ENCODE results near the gene PTPA.

Gene PTPA

DNA sequence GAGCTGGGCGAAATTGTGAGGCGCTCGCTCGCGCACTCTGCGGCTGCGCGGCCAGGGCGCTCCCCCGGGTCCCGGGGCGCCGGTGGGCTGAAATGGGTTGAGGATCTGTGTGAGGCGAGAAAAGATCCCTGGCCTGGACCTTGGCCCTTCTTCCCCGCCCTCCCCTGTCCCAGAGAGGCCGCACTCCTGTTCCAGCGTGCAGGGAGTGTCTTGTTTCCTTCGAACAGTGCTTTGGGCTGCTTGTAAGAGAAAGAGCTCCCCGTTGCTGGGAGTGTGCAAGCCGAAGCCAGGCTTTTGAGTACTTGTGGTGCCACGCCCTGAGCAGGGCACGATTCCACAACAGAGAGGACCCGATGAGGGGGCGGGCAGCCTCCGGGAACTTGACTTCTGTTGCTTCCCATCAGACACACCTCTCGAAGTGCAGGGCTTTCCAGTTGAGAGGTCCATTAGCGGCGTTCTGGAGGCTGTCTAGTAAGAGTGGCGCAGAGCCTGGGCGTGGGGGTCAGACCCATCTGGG lies 29.8 kb upstream of the PTPA start:
- no peak for DNase-seq (ENCODE audit: low read depth in 3 of 3)

DNA sequence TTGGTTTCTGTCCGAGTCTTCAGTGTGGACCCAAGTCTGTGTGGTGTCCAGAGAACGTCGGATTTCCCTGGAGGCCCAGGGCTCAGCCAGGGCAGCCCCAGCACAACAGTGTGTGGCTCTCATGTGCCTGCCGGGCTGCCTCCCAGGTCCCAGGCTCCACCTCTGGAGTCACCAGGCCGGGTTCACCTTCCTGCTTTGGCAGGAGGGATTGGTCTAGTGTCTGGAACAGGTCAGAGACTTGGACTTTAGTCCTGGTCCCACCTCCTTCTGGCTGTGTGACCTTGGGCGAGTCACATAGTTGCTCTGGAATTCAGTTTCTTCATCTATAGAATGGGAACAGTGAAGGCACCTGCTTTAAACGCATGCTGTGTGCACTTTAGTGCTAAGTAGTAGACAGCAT lies 27.1 kb upstream of the PTPA start:
- no peak for DNase-seq (ENCODE audit: low read depth in 3 of 3)

DNA sequence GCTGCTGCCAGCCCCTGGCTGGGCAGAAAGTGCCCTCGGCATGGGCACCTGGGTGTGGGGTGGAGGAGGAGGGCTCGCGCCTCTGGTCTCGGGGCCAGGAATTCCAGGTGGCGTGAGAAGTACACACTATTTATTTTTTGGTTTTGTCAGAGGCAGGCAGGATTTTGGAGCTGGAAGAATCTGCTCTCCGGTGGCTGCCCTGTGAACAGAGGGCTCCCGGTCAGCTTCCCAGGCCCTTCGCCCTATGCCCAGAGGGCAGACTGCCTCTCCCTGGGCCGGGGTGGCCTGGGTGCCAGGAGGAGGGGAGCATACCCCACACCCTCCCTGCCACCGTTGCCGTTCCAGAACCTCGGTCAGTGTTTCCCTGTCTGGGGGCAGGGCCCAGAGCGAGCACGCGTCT lies 22.0 kb upstream of the PTPA start:
- no peak for DNase-seq (ENCODE audit: low read depth in 3 of 3)

DNA sequence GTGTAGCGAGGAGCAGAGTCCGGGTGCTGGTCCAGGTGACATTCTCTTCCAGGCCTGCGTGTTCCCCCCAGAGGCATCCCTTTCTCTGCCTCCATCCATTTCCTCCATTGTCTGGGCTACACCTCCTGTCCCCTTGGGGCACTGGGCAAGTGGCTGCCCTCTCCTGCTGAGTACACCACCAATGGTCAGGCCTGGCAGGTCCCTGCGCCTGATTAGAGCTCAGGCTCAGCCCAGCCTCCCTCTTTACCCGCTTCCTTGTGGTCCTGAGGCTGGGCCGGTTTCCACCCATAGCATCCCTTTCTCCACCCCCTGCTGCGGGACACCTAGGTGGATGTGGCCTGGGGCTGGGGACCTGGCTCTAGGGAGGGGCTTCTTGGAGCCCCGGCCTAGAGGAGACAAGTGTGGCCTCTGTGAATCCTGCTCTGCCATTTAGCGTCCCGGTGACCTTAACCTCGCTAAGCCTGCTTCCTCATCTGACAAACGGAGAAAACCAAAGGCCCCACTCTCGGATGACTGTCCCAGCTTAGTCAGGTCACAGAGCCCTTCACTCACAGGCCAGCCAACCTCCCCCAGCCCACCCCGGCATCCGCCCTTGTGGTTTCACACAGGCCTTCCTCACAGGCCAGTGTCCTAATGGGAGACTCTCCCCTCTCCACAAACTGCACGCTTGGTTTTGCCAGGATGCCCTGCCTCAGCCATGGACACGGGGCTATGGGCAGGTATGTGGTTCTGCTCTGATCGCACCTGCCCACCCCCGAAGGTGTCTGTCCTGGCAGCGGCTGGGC lies 17.4 kb upstream of the PTPA start:
- DNase-seq (ENCODE audit: low read depth in 3 of 3) = no peak

DNA sequence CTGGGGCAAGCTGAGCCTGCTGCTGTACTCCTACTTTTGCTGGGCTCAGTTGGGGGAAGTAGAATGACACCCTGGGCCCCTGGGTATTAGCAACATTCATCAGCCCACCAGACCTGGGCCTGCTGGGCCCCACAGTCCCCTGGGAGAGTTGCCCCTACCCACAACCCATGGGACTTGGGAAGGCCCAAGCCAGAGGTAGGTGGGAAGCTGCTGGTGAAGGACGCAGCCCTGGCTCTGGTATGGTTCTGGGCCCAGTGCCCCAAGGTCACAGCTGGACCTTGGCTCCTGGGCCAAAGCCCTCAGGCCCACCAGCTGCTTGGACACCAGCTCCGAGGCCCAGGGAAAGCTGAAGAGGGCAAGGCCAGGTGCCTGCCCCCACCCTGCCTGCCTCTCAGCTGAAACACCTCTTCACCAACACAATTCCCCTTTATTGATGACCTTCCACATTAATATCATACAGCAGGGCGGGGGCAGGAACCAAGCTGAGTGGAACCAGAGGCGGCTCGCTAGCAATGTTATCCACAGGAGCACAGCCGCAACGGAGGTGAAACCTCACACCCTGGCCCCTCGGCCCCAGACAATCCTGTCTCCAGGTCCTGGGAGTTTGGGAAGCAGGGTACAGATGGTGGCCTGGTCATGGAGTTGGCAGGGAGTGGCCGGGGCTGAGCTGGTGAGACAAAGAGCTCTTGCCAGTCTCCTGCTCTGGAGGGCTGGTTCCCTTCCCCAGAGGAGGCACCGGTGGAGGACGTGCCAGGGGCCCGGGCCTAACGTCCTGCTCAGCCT lies 16.6 kb upstream of the PTPA start:
- DNase-seq (ENCODE audit: low read depth in 3 of 3) = no peak

DNA sequence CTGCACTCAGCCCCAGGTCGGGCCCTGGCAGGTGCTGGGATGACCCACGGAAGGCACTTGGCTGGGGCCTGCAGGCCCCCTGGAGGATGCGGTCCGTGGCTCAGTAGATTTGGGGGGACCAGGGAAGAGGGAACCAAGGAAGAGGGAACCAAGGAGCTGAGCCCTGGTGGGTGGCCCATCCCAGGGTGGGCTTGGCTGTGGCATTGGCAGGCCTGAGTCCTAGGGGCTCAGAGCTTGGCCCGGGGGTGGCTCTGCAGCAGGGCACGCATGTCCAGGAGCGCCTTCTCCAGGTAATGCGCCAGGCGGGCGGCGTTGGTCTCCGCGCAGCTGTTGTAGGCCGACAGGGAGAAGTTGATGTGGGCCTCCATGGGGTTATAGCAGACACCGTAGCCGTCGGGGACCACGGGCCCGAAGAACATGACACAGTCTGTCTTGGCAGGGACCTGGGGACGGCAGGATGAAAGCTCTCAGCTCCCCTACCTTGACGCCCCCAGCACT lies 16.0 kb upstream of the PTPA start:
- DNase-seq (ENCODE audit: low read depth in 3 of 3) = no peak

DNA sequence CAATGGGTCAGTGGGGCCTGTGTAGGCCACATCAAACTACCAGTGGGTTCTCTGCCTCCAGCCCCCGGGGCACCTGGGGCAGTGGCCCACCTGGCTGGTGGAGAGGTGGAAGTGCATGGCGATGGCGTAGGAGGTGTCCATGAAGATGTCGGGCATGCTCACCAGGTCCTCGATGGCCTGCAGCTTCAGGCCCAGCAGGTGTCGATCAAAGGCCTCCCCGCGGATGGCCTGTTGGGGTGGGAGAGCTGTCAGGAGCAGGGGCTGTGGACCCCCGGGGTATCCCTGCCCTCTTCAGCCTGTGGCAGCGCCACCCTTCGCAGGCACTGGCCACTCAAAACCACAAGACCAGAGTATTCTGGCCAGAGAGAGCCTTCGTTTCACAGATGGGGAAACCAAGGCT lies 15.3 kb upstream of the PTPA start:
- DNase-seq (ENCODE audit: low read depth in 3 of 3) = no peak

DNA sequence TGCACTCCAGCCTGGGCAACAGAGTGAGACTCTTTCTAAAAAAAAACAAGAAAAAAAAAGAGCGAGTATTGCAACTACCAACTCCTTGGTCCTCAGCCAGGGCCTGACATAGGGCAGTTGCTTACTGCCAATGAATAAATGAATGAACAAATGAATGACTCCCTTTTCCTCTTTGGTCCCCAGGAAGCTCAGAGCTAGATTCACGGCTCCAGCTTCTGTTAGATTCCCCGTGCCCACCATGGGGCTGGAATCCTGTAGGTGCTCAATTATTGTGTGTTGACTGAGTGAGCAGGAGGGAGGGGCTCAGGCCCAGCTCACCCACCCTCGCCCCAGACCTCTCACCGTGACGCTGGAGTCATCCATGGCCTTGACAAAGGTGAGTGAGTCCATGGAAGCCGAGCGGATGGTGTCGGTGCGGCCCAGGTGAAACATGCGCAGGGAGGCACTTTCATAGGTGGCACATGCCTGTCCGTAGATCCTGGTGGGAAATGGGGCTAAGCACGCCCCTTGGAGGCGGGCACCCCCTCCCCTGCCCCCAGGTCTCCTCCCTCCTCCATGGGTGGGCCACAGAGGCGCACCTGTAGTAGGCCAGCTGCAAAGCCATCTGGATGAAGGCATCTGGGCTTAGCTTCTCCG lies 13.4 kb upstream of the PTPA start:
- DNase-seq (ENCODE audit: low read depth in 3 of 3) = no peak

DNA sequence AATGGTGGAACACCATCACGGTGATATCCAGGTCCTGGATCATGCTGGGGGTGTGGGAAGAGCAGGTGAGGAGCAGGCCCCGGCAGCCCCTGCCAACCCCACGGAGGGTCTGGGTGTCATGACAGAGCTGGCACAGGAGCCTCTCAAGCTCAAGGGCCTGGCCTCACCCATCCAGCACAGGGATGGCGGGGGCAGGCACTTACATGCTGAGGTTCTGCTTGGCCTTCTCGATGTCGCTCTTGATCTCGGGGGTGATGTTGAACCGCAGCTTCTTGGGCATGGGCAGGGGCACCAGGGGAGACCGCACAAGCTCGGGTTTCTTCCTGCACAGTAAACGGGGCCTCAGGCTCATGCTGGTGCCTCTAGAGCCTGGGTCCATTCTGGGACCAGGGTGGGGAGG lies 12.9 kb upstream of the PTPA start:
- DNase-seq (ENCODE audit: low read depth in 3 of 3) = no peak

DNA sequence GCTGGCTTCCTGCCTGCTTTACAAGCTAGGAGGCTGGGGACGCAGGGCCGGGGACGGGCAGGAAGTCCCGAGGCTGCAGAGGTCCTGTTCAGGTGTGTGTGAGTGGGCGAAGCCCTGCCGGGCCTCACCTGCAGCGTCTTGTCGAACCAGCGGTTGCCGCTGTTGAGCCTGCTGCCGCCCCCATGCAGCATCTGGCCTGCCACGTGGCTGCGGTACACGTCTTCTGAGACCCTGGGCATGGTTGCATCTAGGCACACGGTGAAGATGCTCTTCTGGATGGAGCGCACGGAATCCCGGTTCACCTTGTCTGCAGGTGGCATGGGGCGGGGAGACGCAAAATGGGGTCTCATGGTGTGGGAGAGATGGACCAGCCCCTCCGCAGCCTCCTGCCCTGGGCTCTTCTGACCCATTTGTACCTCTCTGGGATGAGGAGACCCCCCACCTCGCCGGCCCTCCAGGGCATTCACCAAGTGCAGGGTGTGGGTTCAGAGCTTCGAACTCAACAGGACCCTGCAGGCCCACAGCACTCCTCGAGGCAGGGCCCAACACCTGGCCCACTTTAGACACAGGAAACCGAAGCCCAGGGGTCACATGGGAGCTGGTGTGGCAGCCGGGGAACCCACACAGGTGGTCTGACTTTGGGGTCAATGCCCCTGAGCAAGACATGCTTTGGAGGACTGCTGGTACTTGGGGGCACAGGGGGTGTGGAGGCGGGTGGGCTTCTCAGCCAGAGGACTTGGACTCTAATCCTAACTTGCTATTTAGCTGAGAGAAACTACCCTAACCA lies 10.6 kb upstream of the PTPA start:
- no peak for DNase-seq (ENCODE audit: low read depth in 3 of 3)

DNA sequence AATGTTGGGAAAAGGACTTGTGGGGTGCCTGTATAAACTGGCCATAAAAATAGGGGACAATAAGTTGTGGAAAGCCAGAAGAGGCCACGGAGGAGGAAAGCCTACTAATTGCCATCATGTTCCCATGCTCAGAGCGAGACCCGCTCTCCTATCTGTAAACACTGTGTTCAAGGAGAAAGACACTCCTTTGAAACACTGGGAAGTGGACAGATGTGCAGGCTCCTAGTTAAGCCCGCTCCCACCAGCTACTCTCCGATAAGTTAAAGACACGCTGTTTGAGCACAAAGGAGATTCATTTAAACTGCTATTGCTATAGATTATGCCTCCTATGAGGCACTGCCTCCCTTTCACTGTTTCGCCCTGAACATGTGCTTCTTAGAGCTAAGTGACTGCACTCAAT lies 9.9 kb upstream of the PTPA start:
- no peak for DNase-seq (ENCODE audit: low read depth in 3 of 3)

DNA sequence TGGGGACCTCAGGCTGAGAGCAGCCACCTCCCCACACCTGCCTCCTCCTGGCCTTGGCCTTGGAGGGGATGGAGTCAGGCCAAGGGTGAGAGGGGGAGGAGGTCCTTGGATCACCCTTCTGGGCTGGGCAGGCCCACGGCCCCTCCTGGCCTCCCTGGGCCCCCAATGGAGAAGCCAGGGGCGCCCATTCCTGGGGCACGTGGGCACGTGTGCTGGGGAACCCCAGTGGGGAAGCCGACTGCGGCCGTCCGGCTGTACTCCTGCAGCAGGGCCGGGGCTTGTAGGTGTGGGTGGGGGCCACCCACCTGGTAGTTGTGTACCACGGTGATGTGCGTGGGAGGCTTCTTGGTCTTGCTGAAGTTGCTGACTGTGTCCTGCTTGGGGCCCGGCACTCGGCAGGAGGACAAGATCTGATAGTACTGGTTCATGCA lies 9.1 kb upstream of the PTPA start:
- no peak for DNase-seq (ENCODE audit: low read depth in 3 of 3)

DNA sequence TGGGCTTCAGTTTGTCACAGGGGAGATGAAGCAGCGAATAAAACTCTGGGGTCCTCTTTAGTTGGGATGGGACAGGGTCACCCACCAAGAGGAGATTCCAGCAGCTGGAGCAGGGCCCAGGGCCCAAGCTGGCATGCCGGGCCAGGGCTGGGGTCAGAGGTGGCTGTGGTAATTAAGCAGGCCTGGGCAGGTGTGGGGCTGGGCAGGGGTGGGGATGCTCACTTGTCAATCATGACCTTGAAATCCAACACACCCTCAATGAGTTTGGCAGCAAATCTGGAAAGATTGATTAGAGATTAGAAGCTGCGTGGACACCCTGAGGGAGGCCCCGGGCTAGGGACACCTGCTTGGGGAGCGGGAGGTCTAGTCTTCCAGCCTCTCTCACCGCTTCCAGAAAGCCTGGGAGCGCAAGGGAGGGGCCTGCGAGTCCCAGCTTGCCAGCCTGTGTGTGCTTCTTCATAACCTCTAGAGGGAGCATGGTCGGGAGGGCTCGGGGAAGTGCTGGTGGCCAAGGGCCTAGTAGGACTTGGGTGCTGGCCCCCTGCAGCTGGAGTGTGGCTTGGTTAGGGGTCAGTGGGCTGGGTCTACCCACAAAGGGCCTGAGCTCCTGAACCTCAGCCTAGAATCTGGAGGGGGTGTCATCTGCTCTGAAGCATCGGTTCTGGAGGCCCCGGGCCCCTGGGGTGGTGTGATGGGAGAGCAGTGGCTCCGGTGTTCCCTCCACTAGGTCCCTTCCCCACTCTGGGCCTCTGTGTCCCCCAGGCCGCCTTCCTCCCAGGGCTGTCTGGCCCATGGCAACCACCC lies 8.2 kb upstream of the PTPA start:
- no peak for DNase-seq (ENCODE audit: low read depth in 3 of 3)

DNA sequence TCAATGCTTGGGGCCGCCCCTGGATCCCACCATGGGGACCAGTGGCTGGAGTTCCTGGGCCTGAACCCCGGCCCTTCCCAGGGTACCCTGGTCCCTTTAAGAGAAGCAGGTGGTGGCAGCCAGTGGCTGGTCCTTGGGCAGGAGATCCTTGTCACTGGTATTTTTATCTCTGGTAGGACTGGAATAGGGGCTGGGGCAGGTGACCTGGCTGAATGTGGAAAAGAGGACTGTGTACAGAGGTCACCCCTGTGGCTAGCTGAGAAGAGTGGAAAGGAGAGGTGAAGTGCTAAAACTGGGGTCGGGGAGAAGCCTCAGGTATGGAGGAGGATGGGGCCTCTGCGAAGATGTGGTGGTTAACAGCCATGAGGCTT lies 7.6 kb upstream of the PTPA start:
- no peak for DNase-seq (ENCODE audit: low read depth in 3 of 3)

DNA sequence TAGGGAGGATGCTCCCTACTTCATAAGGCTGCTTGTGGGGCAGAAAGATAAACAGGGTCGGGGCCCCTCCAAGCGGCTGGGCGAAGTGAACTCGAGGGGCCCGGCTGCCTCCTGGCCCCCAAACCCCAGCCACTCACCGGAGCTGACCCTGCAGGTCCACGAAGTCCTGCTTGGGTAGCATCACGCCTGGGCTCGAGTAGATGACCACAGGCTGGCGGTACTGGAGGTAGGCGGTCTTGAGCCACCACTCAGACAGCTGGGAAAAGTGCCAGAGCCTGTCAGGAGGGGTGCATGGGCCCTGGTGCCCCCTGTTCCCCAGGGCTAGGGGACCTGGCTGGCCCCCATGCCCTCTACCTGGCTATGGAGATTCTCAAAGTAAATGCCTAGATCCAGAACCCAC lies 7.2 kb upstream of the PTPA start:
- no peak for DNase-seq (ENCODE audit: low read depth in 3 of 3)

DNA sequence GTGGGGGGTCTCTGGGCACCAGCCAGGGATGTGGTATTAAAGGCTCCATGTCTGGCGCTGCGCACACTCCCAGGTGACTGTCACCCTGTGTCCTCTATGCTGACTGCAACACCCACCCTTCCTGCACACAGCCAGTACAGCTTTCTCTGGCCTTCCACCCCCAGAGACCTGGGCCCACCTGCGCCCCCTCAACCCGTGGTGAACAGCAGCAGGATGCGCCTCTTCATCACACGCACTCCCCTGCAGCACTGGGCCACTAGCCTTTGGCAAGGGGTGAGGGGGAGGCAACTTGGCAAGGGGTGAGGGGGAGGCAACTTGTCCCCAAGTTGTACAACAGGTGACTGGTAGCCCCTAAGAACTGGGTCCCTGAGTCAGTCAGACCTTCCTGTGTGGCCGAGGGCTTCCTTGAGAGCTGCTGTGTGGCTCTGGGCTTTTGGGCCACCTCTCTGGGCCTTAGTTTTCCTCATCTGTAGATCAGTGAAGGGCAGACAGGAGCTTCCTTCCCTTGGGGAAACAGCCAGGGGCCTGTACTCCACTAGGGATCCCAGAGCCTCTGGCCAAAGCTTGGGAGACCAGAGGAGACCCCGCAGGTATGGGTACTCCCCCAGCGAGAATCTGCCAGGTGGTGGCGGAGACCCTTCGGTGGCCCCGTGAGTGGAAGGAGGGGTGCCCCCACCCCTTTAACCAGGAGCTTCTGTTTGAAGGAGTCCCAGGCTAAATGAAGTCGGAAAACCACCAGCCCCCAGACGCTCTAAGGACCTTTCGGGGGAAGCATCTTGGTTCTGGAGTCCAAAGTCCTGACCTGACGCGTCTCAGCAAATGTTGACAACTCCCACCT lies 5.1 kb upstream of the PTPA start:
- DNase-seq (ENCODE audit: low read depth in 3 of 3) = no peak

DNA sequence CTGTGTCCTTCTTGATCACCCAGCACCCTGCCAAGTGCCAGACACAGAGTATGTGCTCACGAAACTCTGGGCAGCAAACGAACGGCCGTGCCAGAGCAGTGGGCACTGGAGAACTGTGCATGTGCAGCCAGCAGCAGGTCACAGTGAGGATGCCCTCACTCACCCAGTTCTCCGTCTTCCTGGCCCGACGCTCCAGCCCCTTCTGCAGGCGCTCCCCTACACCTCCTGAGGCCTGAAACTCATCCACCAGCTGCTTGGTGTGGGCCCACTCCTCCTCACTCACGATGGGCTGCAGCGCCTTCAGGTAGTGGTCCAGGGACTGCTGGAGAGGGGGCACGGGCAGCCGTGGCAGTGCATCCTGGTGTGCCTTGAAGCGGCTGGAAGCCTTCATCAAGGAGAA lies 3.6 kb upstream of the PTPA start:
- DNase-seq (ENCODE audit: low read depth in 3 of 3) = no peak

DNA sequence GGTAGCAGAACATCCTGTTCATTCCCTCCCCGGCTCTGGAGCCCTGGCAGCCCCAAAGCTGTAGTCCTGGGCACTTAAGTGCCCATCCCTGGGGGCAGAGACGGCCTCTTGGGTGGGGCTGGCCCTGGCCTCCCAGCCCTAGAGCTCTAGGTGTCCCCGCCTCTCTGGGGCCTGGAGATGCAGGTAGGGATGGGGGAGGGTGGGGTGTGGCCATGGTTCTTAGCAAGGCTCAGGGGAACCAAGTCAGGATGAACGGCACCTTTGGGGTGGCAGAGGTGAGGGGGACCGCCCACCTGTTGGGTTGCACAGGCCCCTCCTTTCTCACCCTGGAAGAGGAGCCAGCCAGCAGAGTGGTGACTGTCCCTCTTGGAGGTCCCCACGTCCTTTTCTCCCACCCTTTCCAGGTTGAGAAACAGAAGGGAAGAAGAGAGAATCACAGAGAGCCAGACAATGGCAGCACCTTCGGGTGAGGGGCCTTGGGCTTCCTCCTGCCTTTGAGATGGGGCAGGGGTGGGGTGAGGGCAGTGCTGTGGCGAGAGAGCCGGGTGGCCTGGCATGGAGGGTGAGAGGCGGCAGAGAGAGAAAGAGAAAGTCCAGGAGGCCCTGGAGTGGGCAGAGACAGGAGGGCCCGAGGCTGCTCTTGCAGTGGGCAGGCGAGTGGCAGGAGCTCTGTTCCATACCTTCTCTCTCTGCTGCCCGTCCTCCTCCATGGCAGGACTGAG lies 3.0 kb upstream of the PTPA start:
- DNase-seq (ENCODE audit: low read depth in 3 of 3) = no peak

DNA sequence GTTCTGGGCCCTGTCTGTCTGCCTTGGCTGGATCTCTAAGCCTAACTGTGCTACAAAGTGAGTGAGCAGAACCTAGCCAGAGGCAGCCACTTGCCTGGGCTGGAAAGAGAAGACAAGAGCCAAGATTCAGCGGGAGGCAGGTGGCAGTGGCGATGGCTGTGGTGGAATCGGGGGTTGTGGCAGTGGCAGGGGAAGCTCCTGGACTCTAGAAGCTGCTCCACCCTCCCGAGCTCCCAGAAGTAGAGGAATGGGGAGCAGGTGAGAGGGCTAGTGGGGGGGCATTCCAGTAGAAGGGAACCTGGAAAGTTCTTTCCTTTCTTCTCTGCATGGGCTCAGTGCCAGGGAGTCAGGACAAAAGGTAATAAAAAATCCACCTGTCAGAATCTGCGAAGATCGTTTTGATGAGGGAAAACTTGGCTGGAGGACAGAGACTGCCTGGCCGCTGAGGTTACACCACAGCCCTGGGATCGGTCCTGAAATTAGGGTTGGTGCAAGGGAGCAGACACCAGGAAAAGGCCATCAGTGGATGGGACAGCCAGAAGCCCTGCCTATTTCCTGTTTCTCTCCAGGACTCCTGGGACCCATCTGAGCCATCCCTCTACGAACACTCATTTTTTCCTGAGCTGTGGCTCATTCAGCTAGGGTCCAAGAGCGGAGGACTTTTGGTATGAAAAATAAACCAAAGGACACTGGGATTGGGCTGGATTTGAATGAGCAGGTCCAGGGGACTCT lies 2.2 kb upstream of the PTPA start:
- DNase-seq (ENCODE audit: low read depth in 3 of 3) = no peak
